H9 (cell line): ENCODE measurements around the gene NCBP3. TPM values are rescaled to one million over a fixed set of nuclear protein-coding genes. Genes with fewer than 3 reads are reported as not detected.
A peak's percentile ranks its signal among the peaks of the same experiment; 100 is the strongest.

ENCODE experiments used
- DNase-seq: peaks from one replicate; pipeline ENCODE4 v3.0.0-alpha.2; 2017
- H2AFZ ChIP-seq: one replicate; pipeline ENCODE4 v1.6.1; 2013; ENCODE audit warnings: mild to moderate bottlenecking, low read length, control low read depth, moderate library complexity
- H2AK5ac ChIP-seq: 2 replicates; pipeline ENCODE4 v1.6.1; 2013; ENCODE audit warnings: low read length, control low read depth, mixed read lengths; ENCODE audit not compliant: insufficient read length
- H2BK120ac ChIP-seq: one replicate; pipeline ENCODE4 v1.6.1; 2013; ENCODE audit warnings: low read depth, mild to moderate bottlenecking, low read length, control low read depth, inconsistent platforms; ENCODE audit not compliant: poor library complexity, severe bottlenecking
- H2BK12ac ChIP-seq: 2 replicates; pipeline ENCODE4 v1.6.1; 2013; ENCODE audit warnings: low read length, control low read depth, mixed read lengths, low read depth; ENCODE audit not compliant: insufficient read length
- H2BK15ac ChIP-seq: 2 replicates; pipeline ENCODE4 v1.6.1; 2013; ENCODE audit warnings: low read depth, low read length, control low read depth
- H2BK20ac ChIP-seq: one replicate; pipeline ENCODE4 v1.6.1; 2013; ENCODE audit warnings: low read depth, mild to moderate bottlenecking, low read length, control low read depth, inconsistent platforms; ENCODE audit not compliant: poor library complexity, severe bottlenecking
- H2BK5ac ChIP-seq: 2 replicates; pipeline ENCODE4 v1.6.1; 2013; ENCODE audit warnings: low read length, control low read depth, mixed read lengths; ENCODE audit not compliant: insufficient read length
- H3K14ac ChIP-seq: 2 replicates; pipeline ENCODE4 v1.6.1; 2013; ENCODE audit warnings: low read length, control low read depth; ENCODE audit not compliant: insufficient read depth
- H3K18ac ChIP-seq: 2 replicates; pipeline ENCODE4 v1.6.1; 2013; ENCODE audit warnings: low read depth, mild to moderate bottlenecking, mixed read lengths, low read length, control low read depth; ENCODE audit not compliant: insufficient read length
- H3K23ac ChIP-seq: 2 replicates; pipeline ENCODE4 v1.6.1; 2013; ENCODE audit warnings: low read length, control low read depth, mixed read lengths, low read depth; ENCODE audit not compliant: insufficient read length
- H3K23me2 ChIP-seq: 2 replicates; pipeline ENCODE4 v1.6.1; 2013; ENCODE audit warnings: low read depth, mild to moderate bottlenecking, mixed read lengths, low read length, control low read depth; ENCODE audit not compliant: insufficient read length, poor library complexity, severe bottlenecking
- H3K27ac ChIP-seq: 2 replicates; pipeline ENCODE4 v1.5.1; 2013; ENCODE audit warnings: low read length, control low read depth, mixed read lengths, low read depth; ENCODE audit not compliant: insufficient read length
- H3K27me3 ChIP-seq: 2 replicates; pipeline ENCODE4 v1.6.1; 2013; ENCODE audit warnings: low read length, control low read depth, inconsistent platforms; ENCODE audit not compliant: insufficient read depth
- H3K4ac ChIP-seq: 2 replicates; pipeline ENCODE4 v1.6.1; 2013; ENCODE audit warnings: low read depth, mild to moderate bottlenecking, control low read depth, inconsistent platforms, low read length, moderate library complexity
- H3K4me1 ChIP-seq: 2 replicates; pipeline ENCODE4 v1.6.1; 2013; ENCODE audit warnings: low read length, control low read depth, inconsistent platforms; ENCODE audit not compliant: insufficient read depth
- H3K4me2 ChIP-seq: 2 replicates; pipeline ENCODE4 v1.6.1; 2013; ENCODE audit warnings: low read length, control low read depth, mixed read lengths; ENCODE audit not compliant: insufficient read length, insufficient read depth
- H3K56ac ChIP-seq: 2 replicates; pipeline ENCODE4 v1.6.1; 2013; ENCODE audit warnings: low read depth, mild to moderate bottlenecking, mixed read lengths, low read length, control low read depth; ENCODE audit not compliant: insufficient read length
- H3K79me1 ChIP-seq: 2 replicates; pipeline ENCODE4 v1.6.1; 2013; ENCODE audit warnings: low read depth, mild to moderate bottlenecking, moderate library complexity, low read length, control low read depth, inconsistent platforms; ENCODE audit not compliant: insufficient read depth, poor library complexity, severe bottlenecking
- H3K79me2 ChIP-seq: 2 replicates; pipeline ENCODE4 v1.6.1; 2013; ENCODE audit warnings: low read length, control low read depth, inconsistent platforms; ENCODE audit not compliant: insufficient read depth
- H3K9ac ChIP-seq: 2 replicates; pipeline ENCODE4 v1.6.1; 2013; ENCODE audit warnings: low read length, control low read depth, mixed read lengths; ENCODE audit not compliant: insufficient read length; ENCODE audit errors: extremely low read depth
- H3K9me3 ChIP-seq: one replicate; pipeline ENCODE4 v1.6.1; 2013; ENCODE audit warnings: low read depth, low read length, inconsistent platforms; ENCODE audit not compliant: control insufficient read depth
- H3T11ph ChIP-seq: one replicate; pipeline ENCODE4 v1.6.1; 2013; ENCODE audit warnings: mild to moderate bottlenecking, low read length, control low read depth, inconsistent platforms
- H4K20me1 ChIP-seq: one replicate; pipeline ENCODE4 v1.6.1; 2013; ENCODE audit not compliant: control insufficient read depth, insufficient read length, insufficient read depth
- H4K5ac ChIP-seq: 2 replicates; pipeline ENCODE4 v1.6.1; 2013; ENCODE audit warnings: low read depth, mild to moderate bottlenecking, mixed read lengths, low read length, control low read depth; ENCODE audit not compliant: insufficient read length
- H4K8ac ChIP-seq: replicated peaks from 2 replicates; pipeline ENCODE4 v1.6.1; 2013; ENCODE audit warnings: low read length, control low read depth, mixed read lengths, low read depth; ENCODE audit not compliant: insufficient read length
- H4K91ac ChIP-seq: 2 replicates; pipeline ENCODE4 v1.6.1; 2013; ENCODE audit warnings: low read depth, mild to moderate bottlenecking, moderate library complexity, mixed read lengths, low read length, control low read depth; ENCODE audit not compliant: insufficient read length
- H3K27ac Mint-ChIP-seq, 3 experiments: 2 replicates in 2 of 3; 3 replicates in 1 of 3; pipeline ENCODE4 v1.8.0; 2020 to 2021; ENCODE audit warnings: mixed read lengths in 3 of 3, mild to moderate bottlenecking in 1 of 3, moderate library complexity in 1 of 3
- H3K27me3 Mint-ChIP-seq: 2 replicates; pipeline ENCODE4 v1.8.0; 2021; ENCODE audit warnings: low read depth, mild to moderate bottlenecking, moderate library complexity, mixed read lengths
- H3K36me3 Mint-ChIP-seq, 3 experiments: 2 replicates in 2 of 3; 3 replicates in 1 of 3; pipeline ENCODE4 v1.8.0; 2020 to 2021; ENCODE audit warnings: low read depth in 3 of 3, mixed read lengths in 3 of 3; ENCODE audit not compliant: insufficient read depth in 1 of 3
- H3K4me1 Mint-ChIP-seq, 2 experiments: 2 replicates each; pipeline ENCODE4 v1.8.0; 2020; ENCODE audit warnings: mixed read lengths in 2 of 2
- H3K4me3 Mint-ChIP-seq, 2 experiments: 2 replicates in 1 of 2; 3 replicates in 1 of 2; pipeline ENCODE4 v1.8.0; 2020 to 2021; ENCODE audit warnings: mild to moderate bottlenecking in 2 of 2, mixed read lengths in 2 of 2, moderate library complexity in 1 of 2
- H3K9me3 Mint-ChIP-seq, 2 experiments: 2 replicates in 1 of 2; 3 replicates in 1 of 2; pipeline ENCODE4 v1.8.0; 2020; ENCODE audit warnings: mild to moderate bottlenecking in 2 of 2, mixed read lengths in 2 of 2, moderate library complexity in 1 of 2
- CTCF ChIP-seq: fragments of 200-600 bp; sonication (generic); conservative IDR thresholded peaks from 3 replicates; pipeline ENCODE4 v1.8.0; 2021; ENCODE audit warnings: antibody characterized with exemption, mild to moderate bottlenecking
- WGBS: extraction: QIAGEN DNeasy Blood & Tissue Kit; methylation state at CpG from one replicate; pipeline ENCODE4 v1.1.7; 2013; ENCODE audit warnings: missing lambda C conversion rate, low lambda C conversion rate, mixed read lengths; ENCODE audit not compliant: insufficient read length; ENCODE audit errors: extremely low coverage; 5-methylcytosine and 5-hydroxymethylcytosine counted together
- total RNA-seq: library from RNA; stranded (reverse); gene quantifications from 2 replicates; pipeline ENCODE4 v1.2.1, GENCODE V29; 2021

Gene NCBP3
- total RNA-seq, 1 experiment from 2014 or later: 45.7 TPM

DNA sequence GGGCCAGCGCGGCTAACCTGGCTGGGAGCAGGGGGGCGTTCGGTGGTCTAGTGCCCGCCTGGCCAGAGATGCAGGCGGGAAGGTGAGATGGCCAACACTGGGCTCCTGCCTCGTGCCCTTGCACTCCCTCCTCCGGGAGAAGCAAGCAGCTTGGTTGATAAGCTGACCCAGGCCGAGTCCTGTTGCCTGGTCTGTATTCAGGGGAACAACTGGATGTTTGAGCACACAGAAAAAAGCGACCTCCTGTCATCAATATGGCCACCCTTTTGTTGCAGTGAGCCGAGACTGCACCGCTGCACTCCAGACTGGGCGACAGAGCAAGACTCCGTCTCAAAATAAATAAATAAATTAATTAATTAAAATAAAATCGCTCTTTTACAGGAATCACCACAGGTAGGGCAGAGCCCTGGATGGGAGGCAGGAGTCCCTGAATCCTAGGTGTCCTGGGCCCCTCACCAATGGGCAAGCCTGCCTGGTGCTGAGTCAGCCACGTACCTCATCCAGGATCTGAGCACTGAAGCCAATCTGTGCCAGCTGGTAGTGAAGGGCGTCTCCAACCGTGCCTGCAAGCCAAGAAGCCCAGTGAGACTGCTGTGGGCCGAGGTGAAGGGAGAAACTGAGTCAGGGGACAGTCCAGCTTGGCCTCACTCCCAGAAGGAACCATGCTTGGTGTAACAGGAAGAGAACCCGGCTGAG, 90.6 kb downstream of the NCBP3 start:
- WGBS: no CpG with 5 or more reads among the region's 20 CpGs

More for the DNA sequence above, 90.6 kb downstream of the NCBP3 start:
- DNase-seq: no peak
- Histone ChIP-seq H3K14ac (peak overlapping the region; percentile 74; the same call in 1 of the 2 replicates), H3K4me2 (peak overlapping the region; percentile 70), H4K20me1 (no peaks in the 10 kb centered on the region), H2AK5ac (no peak overlapping the region), H4K8ac (no peak overlapping the region), H4K5ac (no peak overlapping the region), H3K56ac (no peak overlapping the region), H2BK20ac (no peak overlapping the region), H3T11ph (no peak overlapping the region), H4K91ac (no peak overlapping the region), H2BK12ac (no peak overlapping the region), H3K27ac (peak overlapping the region; percentile 8), H3K23me2 (peaks cover 3% of the 10 kb centered on the region), H3K18ac (peak overlapping the region; percentile 92), H2AFZ (no peak overlapping the region), H3K79me1 (no peaks in the 10 kb centered on the region), H2BK5ac (no peak overlapping the region), H3K9me3 (no peaks in the 10 kb centered on the region), H2BK120ac (no peak overlapping the region), H3K23ac (no peak overlapping the region), H2BK15ac (no peak overlapping the region), H3K79me2 (no peaks in the 10 kb centered on the region), H3K27me3 (no peaks in the 10 kb centered on the region), H3K9ac (peak overlapping the region; percentile 74), H3K4me1 (no peaks in the 10 kb centered on the region; the same call in 1 of the 2 replicates), H3K4ac (no peak overlapping the region; the same call in 1 of the 2 replicates)
- peak overlapping the region; percentile 66 to 78 for H3K4me3 Mint-ChIP-seq
- peaks cover 6% of the 10 kb centered on the region for H3K27me3 Mint-ChIP-seq
- peaks cover 7 to 10% of the 10 kb centered on the region in 2 experiments; a peak in 4 of 5 replicates for H3K9me3 Mint-ChIP-seq
- H3K36me3 Mint-ChIP-seq: peaks cover 2 to 11% (median 8%) of the 10 kb centered on the region in 3 experiments; a peak in 6 of 7 replicates
- peaks cover 6 to 16% of the 10 kb centered on the region in 2 experiments for H3K4me1 Mint-ChIP-seq
- TF ChIP-seq CTCF: no peak
- peak overlapping the region; percentile 70 to 93 (median 77); a peak in 4 of 7 replicates for H3K27ac Mint-ChIP-seq
